Left ventricle myocardium inferior (tissue), 1 donor: ENCODE results near the gene LTK. TPM values are rescaled to one million over a fixed set of nuclear protein-coding genes. Genes with fewer than 3 reads are reported as not detected.

Experiments
- DNase-seq: peaks from one replicate; pipeline ENCODE4 v3.0.0-alpha.2; 2020
- H3K27ac ChIP-seq: fragments of 200-600 bp; replicated peaks from 2 replicates; pipeline ENCODE4 v1.8.0; 2021
- H3K27me3 ChIP-seq: fragments of 200-600 bp; 2 replicates; pipeline ENCODE4 v1.8.0; 2021; ENCODE audit warnings: low read depth
- H3K36me3 ChIP-seq: fragments of 200-600 bp; 2 replicates; pipeline ENCODE4 v1.8.0; 2021
- H3K4me1 ChIP-seq: fragments of 200-600 bp; 2 replicates; pipeline ENCODE4 v1.8.0; 2021
- H3K4me3 ChIP-seq: fragments of 200-600 bp; 2 replicates; pipeline ENCODE4 v1.8.0; 2021; ENCODE audit warnings: mild to moderate bottlenecking, moderate library complexity
- H3K9me3 ChIP-seq: fragments of 200-600 bp; replicated peaks from 2 replicates; pipeline ENCODE4 v1.8.0; 2021
- intact Hi-C: fragments of 100-400 bp; cut with micrococcal nuclease; formaldehyde crosslinking; loops from one replicate; pipeline ENCODE4 v1.11.0; 2022
- total RNA-seq: library from RNA; stranded (reverse); fragmentation: NEBNext Ultra II Directional; extraction: Animal tissue kit (Norgen Biotek cat#: 25700); gene quantifications from one replicate; pipeline ENCODE4 v1.2.1, GENCODE V29; 2021
- TF ChIP-seq, protein P1 (sequence below): fragments of 200-600 bp; IDR thresholded peaks from 2 replicates; pipeline ENCODE4 v1.8.0; 2021; ENCODE audit warnings: antibody characterized with exemption, mild to moderate bottlenecking, borderline replicate concordance
- donor health status: DM: no; HTN: yes; CAD: no; lungs with severe emphysema.

The LTK gene
- total RNA-seq, 1 donor from 2014 or later = 1.2 TPM

DNA sequence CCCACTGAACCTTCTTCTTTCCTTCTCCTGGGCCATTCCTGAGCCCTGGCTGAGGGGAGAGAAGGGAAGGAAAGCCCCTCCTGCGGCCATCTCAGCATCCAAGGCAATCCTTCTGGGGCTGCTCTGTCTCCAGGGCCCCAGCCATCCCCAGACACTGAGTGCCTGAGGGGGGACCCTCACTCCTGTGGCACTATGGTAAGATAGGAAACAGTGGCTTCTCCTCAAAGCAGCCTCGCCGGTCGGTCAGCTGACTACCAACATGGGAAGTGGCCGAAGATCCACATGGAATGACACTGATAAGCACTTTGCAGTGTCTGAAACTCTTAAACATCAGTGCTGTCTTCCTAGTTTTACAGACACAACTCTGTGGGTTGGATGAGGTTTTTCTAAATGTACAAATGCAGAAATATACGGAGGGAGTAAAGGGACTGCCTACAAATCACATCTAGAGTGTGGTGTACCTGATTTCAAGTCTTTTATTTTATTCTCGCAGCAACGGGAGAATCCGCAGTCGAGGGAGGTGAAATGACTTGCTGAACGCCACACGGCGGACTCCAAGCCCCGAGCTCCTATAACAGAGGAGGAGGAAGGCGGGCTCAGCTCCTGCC, 20.9 kb downstream of the LTK start:
- Histone ChIP-seq H3K36me3 (no peaks in the 10 kb centered on the region), H3K4me3 (peak overlapping the region; percentile 86), H3K27ac (peak overlapping the region; percentile 72), H3K27me3 (peaks cover 73% of the 10 kb centered on the region), H3K4me1 (peaks cover 39% of the 10 kb centered on the region), H3K9me3 (no peaks in the 10 kb centered on the region)
- intact Hi-C loops = no loop called here
- DNase-seq = no peak
- TF ChIP-seq, protein P1, sequence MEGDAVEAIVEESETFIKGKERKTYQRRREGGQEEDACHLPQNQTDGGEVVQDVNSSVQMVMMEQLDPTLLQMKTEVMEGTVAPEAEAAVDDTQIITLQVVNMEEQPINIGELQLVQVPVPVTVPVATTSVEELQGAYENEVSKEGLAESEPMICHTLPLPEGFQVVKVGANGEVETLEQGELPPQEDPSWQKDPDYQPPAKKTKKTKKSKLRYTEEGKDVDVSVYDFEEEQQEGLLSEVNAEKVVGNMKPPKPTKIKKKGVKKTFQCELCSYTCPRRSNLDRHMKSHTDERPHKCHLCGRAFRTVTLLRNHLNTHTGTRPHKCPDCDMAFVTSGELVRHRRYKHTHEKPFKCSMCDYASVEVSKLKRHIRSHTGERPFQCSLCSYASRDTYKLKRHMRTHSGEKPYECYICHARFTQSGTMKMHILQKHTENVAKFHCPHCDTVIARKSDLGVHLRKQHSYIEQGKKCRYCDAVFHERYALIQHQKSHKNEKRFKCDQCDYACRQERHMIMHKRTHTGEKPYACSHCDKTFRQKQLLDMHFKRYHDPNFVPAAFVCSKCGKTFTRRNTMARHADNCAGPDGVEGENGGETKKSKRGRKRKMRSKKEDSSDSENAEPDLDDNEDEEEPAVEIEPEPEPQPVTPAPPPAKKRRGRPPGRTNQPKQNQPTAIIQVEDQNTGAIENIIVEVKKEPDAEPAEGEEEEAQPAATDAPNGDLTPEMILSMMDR = no peak

DNA sequence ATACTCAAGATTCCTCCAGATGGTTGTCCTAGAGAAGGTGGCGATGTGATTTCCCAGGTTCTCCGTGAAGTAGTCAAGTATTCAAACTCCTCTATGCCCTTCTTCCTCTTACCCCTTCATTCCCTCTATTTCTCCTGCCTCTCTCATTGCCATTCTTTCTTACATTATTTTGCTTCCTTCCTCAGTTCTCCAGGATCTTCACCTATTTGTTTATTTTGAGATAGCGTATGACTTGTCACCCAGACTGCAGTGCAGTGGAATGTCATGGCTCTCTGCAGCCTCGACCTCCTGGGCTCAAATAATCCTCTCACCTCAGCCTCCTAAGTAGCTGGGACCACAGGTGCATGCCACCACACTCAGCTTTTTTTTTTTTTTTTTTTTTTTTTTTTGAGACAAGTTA, 21.7 kb downstream of the LTK start:
- no peaks in the 10 kb centered on the region for H3K9me3 ChIP-seq
- TF ChIP-seq, protein P1 = no peak
- H3K36me3 ChIP-seq = no peaks in the 10 kb centered on the region
- peaks cover 65% of the 10 kb centered on the region for H3K27me3 ChIP-seq
- DNase-seq = no peak
- H3K4me3 ChIP-seq = no peak overlapping the region
- intact Hi-C loops = no loop called here
- H3K4me1 ChIP-seq = peaks cover 39% of the 10 kb centered on the region
- H3K27ac ChIP-seq = no peak overlapping the region

DNA sequence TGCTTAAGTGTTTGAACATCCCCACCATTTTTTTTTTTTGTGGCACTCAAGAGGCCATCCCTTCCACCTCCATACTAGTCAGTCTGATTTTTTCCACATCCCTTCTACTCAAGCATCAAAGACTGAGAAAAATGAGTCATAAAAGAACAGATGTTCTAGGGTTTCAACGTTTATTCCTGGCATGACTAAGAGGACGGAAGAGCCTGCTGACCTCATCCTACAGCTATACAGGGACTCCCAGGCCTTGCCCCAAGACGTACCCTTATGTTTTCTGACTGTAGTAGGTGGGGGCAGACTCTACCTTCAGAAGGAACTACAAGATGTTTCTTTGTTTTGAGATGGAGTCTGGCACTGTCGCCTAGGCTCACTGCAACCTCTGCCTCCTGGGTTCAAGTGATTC, 23.3 kb downstream of the LTK start:
- Histone ChIP-seq H3K36me3 (no peaks in the 10 kb centered on the region), H3K4me3 (no peak overlapping the region), H3K4me1 (peaks cover 31% of the 10 kb centered on the region), H3K27ac (no peak overlapping the region), H3K27me3 (peaks cover 62% of the 10 kb centered on the region), H3K9me3 (no peaks in the 10 kb centered on the region)
- intact Hi-C loops = no loop called here
- TF ChIP-seq, protein P1 = no peak
- no peak for DNase-seq

DNA sequence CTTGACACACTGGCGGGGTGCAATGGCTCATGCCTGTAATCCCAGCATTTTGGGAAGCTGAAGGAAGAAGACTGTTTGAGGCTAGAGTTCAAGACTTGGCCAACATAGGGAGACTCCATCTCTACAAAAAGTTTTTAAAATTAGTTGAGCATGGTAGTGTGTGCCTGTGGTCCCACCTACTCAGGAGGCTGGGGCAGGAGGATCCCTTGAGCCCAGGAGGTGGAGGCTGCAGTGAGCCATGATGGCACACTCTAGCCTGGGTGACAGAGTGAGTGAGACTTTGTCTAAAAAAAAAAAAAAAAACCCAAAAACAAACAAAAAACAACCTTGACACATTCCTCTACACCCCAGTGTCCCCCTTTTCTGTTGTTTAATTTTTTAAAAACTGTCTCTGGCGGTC, 24.0 kb downstream of the LTK start:
- Histone ChIP-seq H3K27ac (no peak overlapping the region), H3K4me3 (no peak overlapping the region), H3K36me3 (no peaks in the 10 kb centered on the region), H3K4me1 (peaks cover 24% of the 10 kb centered on the region), H3K27me3 (peaks cover 55% of the 10 kb centered on the region), H3K9me3 (no peaks in the 10 kb centered on the region)
- intact Hi-C loops = no loop called here
- TF ChIP-seq, protein P1 = no peak
- no peak for DNase-seq

DNA sequence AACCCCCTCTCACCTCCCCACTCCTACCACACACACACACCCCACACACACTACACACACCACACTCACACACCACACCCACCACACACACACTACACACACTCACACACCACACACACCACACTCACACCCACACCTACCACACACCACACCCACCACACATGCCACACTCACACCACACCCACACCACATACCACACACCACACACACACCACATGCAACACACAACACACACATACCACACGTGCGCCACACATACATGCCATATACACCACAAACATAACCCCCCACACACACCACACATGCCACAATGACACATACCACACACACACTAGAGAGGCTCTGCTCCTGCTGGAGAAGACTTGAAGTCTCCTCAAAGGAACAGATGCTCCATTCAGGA, 25.8 kb downstream of the LTK start:
- TF ChIP-seq, protein P1 = no peak
- H3K27me3 ChIP-seq = peaks cover 46% of the 10 kb centered on the region
- no peaks in the 10 kb centered on the region for H3K9me3 ChIP-seq
- no peak overlapping the region for H3K27ac ChIP-seq
- H3K36me3 ChIP-seq = peaks cover 3% of the 10 kb centered on the region
- no peak for DNase-seq
- H3K4me3 ChIP-seq = no peak overlapping the region
- intact Hi-C loops = no loop called here
- H3K4me1 ChIP-seq = peaks cover 8% of the 10 kb centered on the region
